Neuron (in vitro differentiated cells): Measurements from ENCODE around the gene BCL11A.

Source experiments
- H2AFZ ChIP-seq: one replicate; pipeline ENCODE4 v1.6.1; 2013; ENCODE audit warnings: low read depth, mild to moderate bottlenecking, inconsistent platforms, low read length, moderate library complexity
- H3K27me3 ChIP-seq: one replicate; pipeline ENCODE4 v1.6.1; 2013; ENCODE audit warnings: low read length; ENCODE audit not compliant: insufficient read depth
- H3K36me3 ChIP-seq: one replicate; pipeline ENCODE4 v1.6.1; 2013; ENCODE audit warnings: low read length; ENCODE audit not compliant: insufficient read depth
- H3K4me1 ChIP-seq: one replicate; pipeline ENCODE4 v1.6.1; 2013; ENCODE audit warnings: low read length; ENCODE audit not compliant: insufficient read depth
- H3K4me3 ChIP-seq: 2 replicates; pipeline ENCODE4 v1.5.1; 2013; ENCODE audit warnings: mild to moderate bottlenecking, low read length, moderate library complexity
- H3K9me3 ChIP-seq: one replicate; pipeline ENCODE4 v1.6.1; 2013; ENCODE audit warnings: low read length

The BCL11A gene

GRCh38 chr2:60460577-60461420 is 92.7 kb downstream of the BCL11A start:
- H3K4me3 ChIP-seq, result no peak overlapping the region
- H3K9me3 ChIP-seq, result peaks cover 1% of the 10 kb centered on the region
- H3K4me1 ChIP-seq, result no peaks in the 10 kb centered on the region
- H3K36me3 ChIP-seq, result no peaks in the 10 kb centered on the region
- no peak overlapping the region for H2AFZ ChIP-seq
- no peaks in the 10 kb centered on the region for H3K27me3 ChIP-seq

GRCh38 chr2:60459851-60460250 is 93.6 kb downstream of the BCL11A start:
- Histone ChIP-seq H3K9me3 (peaks cover 1% of the 10 kb centered on the region), H3K4me3 (no peak overlapping the region), H3K27me3 (no peaks in the 10 kb centered on the region), H3K36me3 (no peaks in the 10 kb centered on the region), H2AFZ (no peak overlapping the region), H3K4me1 (no peaks in the 10 kb centered on the region)

GRCh38 chr2:60456115-60456770 is 97.2 kb downstream of the BCL11A start:
- peaks cover 8% of the 10 kb centered on the region for H3K4me1 ChIP-seq
- no peaks in the 10 kb centered on the region for H3K9me3 ChIP-seq
- H3K4me3 ChIP-seq, result no peak overlapping the region
- no peaks in the 10 kb centered on the region for H3K27me3 ChIP-seq
- H3K36me3 ChIP-seq, result no peaks in the 10 kb centered on the region
- H2AFZ ChIP-seq, result no peak overlapping the region

- H3K9me3 ChIP-seq, result no peaks in the 10 kb centered on the region
- no peaks in the 10 kb centered on the region for H3K36me3 ChIP-seq
- no peak overlapping the region for H3K4me3 ChIP-seq
- H3K27me3 ChIP-seq, result no peaks in the 10 kb centered on the region
- peaks cover 8% of the 10 kb centered on the region for H3K4me1 ChIP-seq
- no peak overlapping the region for H2AFZ ChIP-seq
Measured at GRCh38 chr2:60453872-60454271, 99.6 kb downstream of the BCL11A start.

GRCh38 chr2:60453301-60453700 is 100.2 kb downstream of the BCL11A start:
- H3K4me3 ChIP-seq, result no peak overlapping the region
- H3K36me3 ChIP-seq, result no peaks in the 10 kb centered on the region
- H3K4me1 ChIP-seq, result peaks cover 8% of the 10 kb centered on the region
- no peaks in the 10 kb centered on the region for H3K9me3 ChIP-seq
- no peaks in the 10 kb centered on the region for H3K27me3 ChIP-seq
- H2AFZ ChIP-seq, result no peak overlapping the region

- Histone ChIP-seq H3K27me3 (no peaks in the 10 kb centered on the region), H3K36me3 (no peaks in the 10 kb centered on the region), H3K9me3 (no peaks in the 10 kb centered on the region), H2AFZ (no peak overlapping the region), H3K4me1 (peaks cover 8% of the 10 kb centered on the region), H3K4me3 (no peak overlapping the region)
Measured at GRCh38 chr2:60450488-60450887, 103.0 kb downstream of the BCL11A start.

- H3K4me3 ChIP-seq, result no peak overlapping the region
- H2AFZ ChIP-seq, result no peak overlapping the region
- H3K4me1 ChIP-seq, result peaks cover under 1% of the 10 kb centered on the region
- no peaks in the 10 kb centered on the region for H3K9me3 ChIP-seq
- H3K36me3 ChIP-seq, result no peaks in the 10 kb centered on the region
- no peaks in the 10 kb centered on the region for H3K27me3 ChIP-seq
Measured at GRCh38 chr2:60447943-60448342, 105.5 kb downstream of the BCL11A start.

- no peaks in the 10 kb centered on the region for H3K27me3 ChIP-seq
- H2AFZ ChIP-seq, result no peak overlapping the region
- H3K4me1 ChIP-seq, result no peaks in the 10 kb centered on the region
- no peak overlapping the region for H3K4me3 ChIP-seq
- H3K9me3 ChIP-seq, result no peaks in the 10 kb centered on the region
- H3K36me3 ChIP-seq, result no peaks in the 10 kb centered on the region
Measured at GRCh38 chr2:60446413-60447267, 106.8 kb downstream of the BCL11A start.

- no peaks in the 10 kb centered on the region for H3K27me3 ChIP-seq
- no peak overlapping the region for H2AFZ ChIP-seq
- no peaks in the 10 kb centered on the region for H3K9me3 ChIP-seq
- H3K4me3 ChIP-seq, result no peak overlapping the region
- H3K4me1 ChIP-seq, result no peaks in the 10 kb centered on the region
- H3K36me3 ChIP-seq, result no peaks in the 10 kb centered on the region
Measured at GRCh38 chr2:60445684-60446179, 107.7 kb downstream of the BCL11A start.

- Histone ChIP-seq H3K4me1 (no peaks in the 10 kb centered on the region), H2AFZ (no peak overlapping the region), H3K9me3 (no peaks in the 10 kb centered on the region), H3K4me3 (no peak overlapping the region), H3K27me3 (no peaks in the 10 kb centered on the region), H3K36me3 (no peaks in the 10 kb centered on the region)
Measured at GRCh38 chr2:60442608-60443007, 110.8 kb downstream of the BCL11A start.

GRCh38 chr2:60441800-60442199 is 111.7 kb downstream of the BCL11A start:
- H3K9me3 ChIP-seq, result no peaks in the 10 kb centered on the region
- H2AFZ ChIP-seq, result no peak overlapping the region
- no peaks in the 10 kb centered on the region for H3K36me3 ChIP-seq
- no peak overlapping the region for H3K4me3 ChIP-seq
- no peaks in the 10 kb centered on the region for H3K27me3 ChIP-seq
- no peaks in the 10 kb centered on the region for H3K4me1 ChIP-seq

GRCh38 chr2:60440767-60441163 is 112.7 kb downstream of the BCL11A start:
- no peaks in the 10 kb centered on the region for H3K4me1 ChIP-seq

More at GRCh38 chr2:60440767-60441163, 112.7 kb downstream of the BCL11A start:
- Histone ChIP-seq H3K36me3 (no peaks in the 10 kb centered on the region), H3K4me3 (no peak overlapping the region), H2AFZ (no peak overlapping the region), H3K27me3 (no peaks in the 10 kb centered on the region), H3K9me3 (no peaks in the 10 kb centered on the region)
